GM18861 (cell line): ENCODE results near the gene TMEM81.

Experiments
- ATAC-seq: cut with Tn5 transposase; IDR thresholded peaks from one replicate; pipeline ENCODE4 v1.9.1; 2021; ENCODE audit not compliant: unreplicated experiment

The TMEM81 gene

GRCh38 chr1:205077158-205077933 lies 6.9 kb downstream of the TMEM81 start:
- ATAC-seq: no peak

- ATAC-seq: no peak
These were observed 8.0 kb downstream of the TMEM81 start for GRCh38 chr1:205076245-205076761.

GRCh38 chr1:205075642-205076155 lies 8.6 kb downstream of the TMEM81 start:
- ATAC-seq: no peak

- no peak for ATAC-seq
These were observed 9.7 kb downstream of the TMEM81 start for GRCh38 chr1:205074513-205074912.

- ATAC-seq: no peak
These were observed 10.2 kb downstream of the TMEM81 start for GRCh38 chr1:205074084-205074483.

- ATAC-seq: no peak
These were observed 10.7 kb downstream of the TMEM81 start for GRCh38 chr1:205073511-205073910.

GRCh38 chr1:205072881-205073280 lies 11.4 kb downstream of the TMEM81 start:
- ATAC-seq: no peak

GRCh38 chr1:205072286-205072685 lies 12.0 kb downstream of the TMEM81 start:
- ATAC-seq: no peak

- ATAC-seq: no peak
These were observed 12.5 kb downstream of the TMEM81 start for GRCh38 chr1:205071801-205072200.

- ATAC-seq: no peak
These were observed 13.2 kb downstream of the TMEM81 start for GRCh38 chr1:205071028-205071409.

GRCh38 chr1:205069371-205070125 lies 14.7 kb downstream of the TMEM81 start:
- no peak for ATAC-seq

- ATAC-seq: no peak
These were observed 15.7 kb downstream of the TMEM81 start for GRCh38 chr1:205068457-205069040.

GRCh38 chr1:205068001-205068400 lies 16.3 kb downstream of the TMEM81 start:
- no peak for ATAC-seq

- ATAC-seq: no peak
These were observed 17.2 kb downstream of the TMEM81 start for GRCh38 chr1:205067031-205067430.

- no peak for ATAC-seq
These were observed 18.0 kb downstream of the TMEM81 start for GRCh38 chr1:205066141-205066818.

GRCh38 chr1:205065666-205066065 lies 18.6 kb downstream of the TMEM81 start:
- ATAC-seq: no peak

GRCh38 chr1:205064741-205065316 lies 19.4 kb downstream of the TMEM81 start:
- ATAC-seq: no peak

- ATAC-seq: no peak
These were observed 20.0 kb downstream of the TMEM81 start for GRCh38 chr1:205064301-205064700.

GRCh38 chr1:205062895-205063294 lies 21.4 kb downstream of the TMEM81 start:
- ATAC-seq: no peak

- no peak for ATAC-seq
These were observed 21.9 kb downstream of the TMEM81 start for GRCh38 chr1:205062319-205062718.

GRCh38 chr1:205061665-205062069 lies 22.6 kb downstream of the TMEM81 start:
- ATAC-seq: no peak
